Parathyroid adenoma (tissue), 2 donors: ENCODE data around the gene SHROOM3.
"Not testable (repeated sequence)": the region's sequence is repeated elsewhere in the genome, so short reads cannot be mapped to it uniquely, and the experiment has no call there.

Source experiments
- H2AFZ ChIP-seq: fragments of 300-600 bp; sonication (generic); one replicate; pipeline ENCODE4 v1.7.0; 2017; ENCODE audit warnings: antibody characterized with exemption, mild to moderate bottlenecking
- H3K27ac ChIP-seq: fragments of 300-600 bp; sonication (generic); one replicate; pipeline ENCODE4 v1.7.0; 2017
- H3K27me3 ChIP-seq: fragments of 300-600 bp; sonication (generic); one replicate; pipeline ENCODE4 v1.7.0; 2017; ENCODE audit warnings: low read length; ENCODE audit not compliant: control insufficient read depth, insufficient read depth
- H3K36me3 ChIP-seq: fragments of 300-600 bp; sonication (generic); one replicate; pipeline ENCODE4 v1.7.0; 2017; ENCODE audit warnings: low read length; ENCODE audit not compliant: control insufficient read depth, insufficient read depth
- H3K4me1 ChIP-seq: fragments of 300-600 bp; sonication (generic); one replicate; pipeline ENCODE4 v1.7.0; 2017; ENCODE audit warnings: control low read depth
- H3K4me2 ChIP-seq: fragments of 300-600 bp; sonication (generic); one replicate; pipeline ENCODE4 v1.7.0; 2017; ENCODE audit warnings: low read length
- H3K4me3 ChIP-seq: fragments of 300-600 bp; sonication (generic); one replicate; pipeline ENCODE4 v1.7.0; 2017; ENCODE audit warnings: low read depth, low read length
- H3K79me2 ChIP-seq: fragments of 300-600 bp; sonication (generic); one replicate; pipeline ENCODE4 v1.7.0; 2017; ENCODE audit warnings: control low read depth
- H3K9ac ChIP-seq: fragments of 300-600 bp; sonication (generic); one replicate; pipeline ENCODE4 v1.7.0; 2017; ENCODE audit warnings: mild to moderate bottlenecking
- H3K9me3 ChIP-seq: fragments of 300-600 bp; sonication (generic); one replicate; pipeline ENCODE4 v1.7.0; 2017; ENCODE audit warnings: low read length; ENCODE audit not compliant: control insufficient read depth
- TF ChIP-seq, protein P1 (sequence below): fragments of 300-600 bp; sonication (generic); IDR thresholded peaks from one replicate; pipeline ENCODE4 v1.7.0; 2017; ENCODE audit warnings: antibody characterized with exemption, mild to moderate bottlenecking
- donor health status: primary hyperparathyroidism.

The SHROOM3 gene

DNA sequence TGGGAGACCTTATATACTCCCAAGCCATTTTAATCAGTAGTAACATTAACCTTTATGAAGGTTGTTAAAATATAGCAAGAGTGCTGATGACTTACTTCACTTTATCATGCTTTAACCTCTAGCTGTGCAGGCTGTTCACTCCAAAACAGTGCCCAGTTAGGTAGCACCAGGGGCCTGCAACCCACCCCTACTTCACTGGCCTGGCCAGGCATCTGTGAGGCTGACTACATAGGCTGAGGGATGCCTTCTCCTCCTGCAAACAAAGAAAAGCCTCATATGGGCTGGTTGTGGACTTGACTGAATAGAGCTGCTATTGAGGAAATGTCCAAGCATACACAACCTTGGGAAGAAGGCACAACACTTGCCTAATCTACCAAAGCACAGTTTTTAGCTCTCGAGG is 172.8 kb downstream of the SHROOM3 start:
- no peak overlapping the region for H3K27ac ChIP-seq
- H3K79me2 ChIP-seq, result no peaks in the 10 kb centered on the region
- TF ChIP-seq, protein P1, sequence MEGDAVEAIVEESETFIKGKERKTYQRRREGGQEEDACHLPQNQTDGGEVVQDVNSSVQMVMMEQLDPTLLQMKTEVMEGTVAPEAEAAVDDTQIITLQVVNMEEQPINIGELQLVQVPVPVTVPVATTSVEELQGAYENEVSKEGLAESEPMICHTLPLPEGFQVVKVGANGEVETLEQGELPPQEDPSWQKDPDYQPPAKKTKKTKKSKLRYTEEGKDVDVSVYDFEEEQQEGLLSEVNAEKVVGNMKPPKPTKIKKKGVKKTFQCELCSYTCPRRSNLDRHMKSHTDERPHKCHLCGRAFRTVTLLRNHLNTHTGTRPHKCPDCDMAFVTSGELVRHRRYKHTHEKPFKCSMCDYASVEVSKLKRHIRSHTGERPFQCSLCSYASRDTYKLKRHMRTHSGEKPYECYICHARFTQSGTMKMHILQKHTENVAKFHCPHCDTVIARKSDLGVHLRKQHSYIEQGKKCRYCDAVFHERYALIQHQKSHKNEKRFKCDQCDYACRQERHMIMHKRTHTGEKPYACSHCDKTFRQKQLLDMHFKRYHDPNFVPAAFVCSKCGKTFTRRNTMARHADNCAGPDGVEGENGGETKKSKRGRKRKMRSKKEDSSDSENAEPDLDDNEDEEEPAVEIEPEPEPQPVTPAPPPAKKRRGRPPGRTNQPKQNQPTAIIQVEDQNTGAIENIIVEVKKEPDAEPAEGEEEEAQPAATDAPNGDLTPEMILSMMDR, result no peak
- H3K4me3 ChIP-seq, result no peak overlapping the region
- H2AFZ ChIP-seq, result no peak overlapping the region
- peaks cover 4% of the 10 kb centered on the region for H3K4me1 ChIP-seq
- no peaks in the 10 kb centered on the region for H3K27me3 ChIP-seq
- H3K9ac ChIP-seq, result no peak overlapping the region
- H3K4me2 ChIP-seq, result no peak overlapping the region
- H3K9me3 ChIP-seq, result no peaks in the 10 kb centered on the region
- no peaks in the 10 kb centered on the region for H3K36me3 ChIP-seq

DNA sequence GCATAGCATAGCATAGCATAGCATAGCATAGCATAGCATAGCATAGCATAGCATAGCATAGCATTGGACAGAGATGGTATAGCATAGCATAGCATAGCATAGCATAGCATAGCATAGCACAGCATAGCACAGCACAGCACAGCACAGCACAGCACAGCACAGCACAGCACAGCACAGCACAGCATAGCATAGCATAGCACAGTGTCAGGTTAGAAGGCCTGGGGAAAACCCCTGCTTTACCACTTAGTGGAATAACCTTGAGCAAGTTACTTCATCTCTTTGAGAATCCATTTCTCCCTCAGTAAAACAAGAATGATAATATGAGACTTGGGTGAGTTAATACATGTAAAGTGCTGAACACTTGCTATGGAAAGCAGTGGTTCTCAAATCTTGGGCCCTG is 173.5 kb downstream of the SHROOM3 start:
- H2AFZ ChIP-seq, H3K4me3 ChIP-seq, H3K4me1 ChIP-seq, H3K79me2 ChIP-seq, H3K4me2 ChIP-seq, H3K27ac ChIP-seq, H3K9me3 ChIP-seq, H3K9ac ChIP-seq, H3K27me3 ChIP-seq, H3K36me3 ChIP-seq: not testable (repeated sequence)

DNA sequence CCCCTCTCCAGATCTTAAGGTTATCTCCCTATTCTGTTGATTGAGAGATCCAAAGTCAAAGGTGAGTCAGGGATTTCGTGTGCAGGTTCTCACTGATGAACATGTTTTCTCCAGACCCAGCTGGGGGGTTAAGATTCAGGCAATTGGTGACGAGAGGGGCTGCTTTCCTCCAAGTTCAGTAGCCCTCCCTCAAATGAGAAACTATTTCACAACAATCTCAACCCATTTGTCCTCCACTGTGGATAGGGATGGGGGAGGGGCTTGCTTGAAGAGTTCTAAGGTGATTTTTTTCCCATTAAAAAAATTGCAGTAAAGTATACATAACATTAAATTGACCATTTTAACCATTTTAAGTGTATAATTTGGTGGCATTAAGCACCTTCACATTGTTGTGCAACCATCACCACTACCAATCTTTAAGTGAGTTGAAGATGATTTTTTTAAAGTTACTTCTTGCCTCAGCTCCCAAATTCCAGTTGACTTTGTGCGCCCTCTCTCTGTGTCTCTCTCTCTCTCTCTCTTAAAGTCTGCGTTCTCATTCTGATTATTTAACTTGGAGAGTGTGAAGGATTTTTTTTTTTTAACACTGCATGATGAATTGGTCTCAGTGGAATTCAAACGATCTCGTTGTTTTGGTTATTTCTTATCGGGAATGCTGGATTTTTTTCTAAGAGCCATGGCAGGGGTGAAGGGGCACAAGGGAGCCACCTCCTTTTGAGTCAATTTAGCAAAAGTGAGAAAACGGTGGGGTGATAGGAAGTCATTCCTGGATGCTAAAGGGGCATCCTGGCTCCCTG is 175.9 kb downstream of the SHROOM3 start:
- Histone ChIP-seq H3K9me3 (no peaks in the 10 kb centered on the region), H3K9ac (no peak overlapping the region), H2AFZ (peak overlapping the region; percentile 38), H3K4me2 (no peak overlapping the region), H3K4me1 (peaks cover 4% of the 10 kb centered on the region), H3K27ac (peak overlapping the region; percentile 49), H3K4me3 (no peak overlapping the region), H3K36me3 (no peaks in the 10 kb centered on the region), H3K79me2 (no peaks in the 10 kb centered on the region), H3K27me3 (no peaks in the 10 kb centered on the region)
- TF ChIP-seq, protein P1, result no peak

DNA sequence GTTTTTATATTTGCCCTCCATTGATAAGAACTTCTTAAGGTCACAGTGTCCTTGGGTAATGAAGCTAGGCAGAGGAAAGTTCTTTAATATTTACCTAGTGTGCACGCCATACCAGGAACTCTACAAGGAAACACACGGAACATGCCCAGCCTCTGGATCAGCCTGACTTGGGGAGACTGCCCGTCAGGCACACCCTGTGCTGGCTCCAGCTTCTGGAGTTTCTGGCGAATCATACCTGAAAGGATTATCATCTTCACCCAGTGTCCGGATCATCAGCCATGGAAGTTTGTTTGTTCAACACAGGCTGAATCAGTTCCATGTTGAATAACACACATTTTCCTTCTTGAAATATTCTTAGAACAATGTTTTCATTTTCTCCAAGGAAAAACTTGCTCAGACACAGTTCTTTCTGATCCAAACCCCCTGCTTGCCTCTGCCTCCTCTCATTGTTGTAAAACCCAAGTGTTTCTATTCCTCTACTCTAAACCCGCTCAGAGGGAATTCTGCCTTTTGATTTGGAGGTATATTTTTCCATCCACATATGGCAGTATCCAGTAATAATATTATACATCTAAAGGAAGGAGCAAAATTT is 176.7 kb downstream of the SHROOM3 start:
- Histone ChIP-seq H3K27me3 (no peaks in the 10 kb centered on the region), H3K36me3 (no peaks in the 10 kb centered on the region), H3K79me2 (no peaks in the 10 kb centered on the region), H2AFZ (peak overlapping the region; percentile 38), H3K4me1 (peaks cover 4% of the 10 kb centered on the region), H3K9ac (no peak overlapping the region), H3K27ac (peak overlapping the region; percentile 49), H3K9me3 (no peaks in the 10 kb centered on the region), H3K4me3 (no peak overlapping the region), H3K4me2 (no peak overlapping the region)
- TF ChIP-seq, protein P1, result no peak

DNA sequence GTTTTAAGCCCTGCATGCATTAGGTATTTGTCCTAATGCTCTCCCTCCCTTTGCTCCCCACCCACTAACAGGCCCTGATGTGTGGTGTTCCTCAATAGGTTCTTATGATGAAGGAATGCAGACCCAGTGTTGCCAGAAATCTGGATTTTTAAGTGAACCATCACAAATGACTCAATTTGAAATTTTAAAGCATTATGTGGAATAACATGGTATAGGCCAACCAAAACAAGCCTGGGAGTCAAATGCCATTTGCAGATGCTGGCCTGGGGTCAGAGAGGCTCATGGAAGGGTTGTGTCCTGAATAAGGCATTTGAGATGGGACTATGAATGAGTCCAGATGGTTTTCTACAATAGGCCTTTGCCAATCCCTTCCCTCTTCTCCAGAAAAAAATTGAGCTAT is 179.6 kb downstream of the SHROOM3 start:
- no peaks in the 10 kb centered on the region for H3K27me3 ChIP-seq
- TF ChIP-seq, protein P1, result no peak
- no peak overlapping the region for H3K4me3 ChIP-seq
- no peaks in the 10 kb centered on the region for H3K79me2 ChIP-seq
- no peaks in the 10 kb centered on the region for H3K36me3 ChIP-seq
- no peak overlapping the region for H3K4me2 ChIP-seq
- H2AFZ ChIP-seq, result no peak overlapping the region
- H3K27ac ChIP-seq, result no peak overlapping the region
- H3K9me3 ChIP-seq, result no peaks in the 10 kb centered on the region
- H3K4me1 ChIP-seq, result peaks cover 4% of the 10 kb centered on the region
- no peak overlapping the region for H3K9ac ChIP-seq
